HG03060 (cell line): ENCODE measurements around the gene FOXM1.
"Not testable (repeated sequence)": the region's sequence is repeated elsewhere in the genome, so short reads cannot be mapped to it uniquely, and the experiment has no call there.

ENCODE experiments used
- ATAC-seq: cut with Tn5 transposase; IDR thresholded peaks from one replicate; pipeline ENCODE4 v1.9.1; 2021; ENCODE audit warnings: low read depth, moderate number of reproducible peaks; ENCODE audit not compliant: unreplicated experiment

The FOXM1 gene

GRCh38 chr12:2886768-2887450 is 9.9 kb upstream of the FOXM1 start:
- ATAC-seq = no peak

- ATAC-seq = no peak
Observed at GRCh38 chr12:2884810-2885209, 7.8 kb upstream of the FOXM1 start.

GRCh38 chr12:2879853-2880252 is 2.9 kb upstream of the FOXM1 start:
- no peak for ATAC-seq

GRCh38 chr12:2877953-2878732 is 1.2 kb upstream of the FOXM1 start:
- no peak for ATAC-seq

- ATAC-seq = no peak
Observed at GRCh38 chr12:2876431-2877046, 435 bp downstream of the FOXM1 start.

- ATAC-seq = not testable (repeated sequence)
Observed at GRCh38 chr12:2868986-2869632, 7.9 kb downstream of the FOXM1 start.

GRCh38 chr12:2864198-2864597 is 12.8 kb downstream of the FOXM1 start:
- no peak for ATAC-seq

GRCh38 chr12:2863402-2863801 is 13.6 kb downstream of the FOXM1 start:
- ATAC-seq = not testable (repeated sequence)

GRCh38 chr12:2862876-2863275 is 14.1 kb downstream of the FOXM1 start:
- no peak for ATAC-seq

GRCh38 chr12:2860170-2860569 is 16.8 kb downstream of the FOXM1 start:
- no peak for ATAC-seq

- no peak for ATAC-seq
Observed at GRCh38 chr12:2858944-2859421, 18.0 kb downstream of the FOXM1 start.

GRCh38 chr12:2858334-2858733 is 18.6 kb downstream of the FOXM1 start:
- ATAC-seq = no peak

- ATAC-seq = no peak
Observed at GRCh38 chr12:2857576-2857975, 19.4 kb downstream of the FOXM1 start.

- no peak for ATAC-seq
Observed at GRCh38 chr12:2857021-2857431, 19.9 kb downstream of the FOXM1 start, which contains the start of gene TEX52. TSS of gene TEX52 (minus strand) at chr12:2857039. CDS start at chr12:2857026, 13 bp downstream.

- no peak for ATAC-seq
Observed at GRCh38 chr12:2856051-2856450, 20.9 kb downstream of the FOXM1 start.

- no peak for ATAC-seq
Observed at GRCh38 chr12:2855546-2855945, 21.4 kb downstream of the FOXM1 start.

- ATAC-seq = no peak
Observed at GRCh38 chr12:2854669-2855453, 22.1 kb downstream of the FOXM1 start.

- no peak for ATAC-seq
Observed at GRCh38 chr12:2853626-2854025, 23.3 kb downstream of the FOXM1 start.

GRCh38 chr12:2851931-2852330 is 25.0 kb downstream of the FOXM1 start:
- no peak for ATAC-seq

GRCh38 chr12:2845280-2845679 is 31.7 kb downstream of the FOXM1 start:
- no peak for ATAC-seq
